Mucosa of rectum (tissue), 2 donors: ENCODE data around the gene C11orf87.

ENCODE experiments used
- H3K27ac ChIP-seq, 2 donors: one replicate each; pipeline ENCODE4 v1.7.0; 2013; ENCODE audit warnings: inconsistent platforms in 2 of 2, low read depth in 2 of 2, low read length in 2 of 2
- H3K27me3 ChIP-seq, 2 donors: one replicate each; pipeline ENCODE4 v1.7.0; 2013; ENCODE audit warnings: low read length in 2 of 2; ENCODE audit not compliant: control insufficient read depth in 2 of 2, insufficient read depth in 2 of 2
- H3K36me3 ChIP-seq, 2 donors: one replicate each; pipeline ENCODE4 v1.7.0; 2013; ENCODE audit warnings: low read length in 2 of 2; ENCODE audit not compliant: control insufficient read depth in 2 of 2, insufficient read depth in 2 of 2
- H3K4me1 ChIP-seq, 2 donors: one replicate each; pipeline ENCODE4 v1.7.0; 2013; ENCODE audit warnings: low read length in 2 of 2, mild to moderate bottlenecking in 1 of 2; ENCODE audit not compliant: control insufficient read depth in 2 of 2, insufficient read depth in 2 of 2
- H3K4me3 ChIP-seq, 2 donors: one replicate each; pipeline ENCODE4 v1.7.0; 2013; ENCODE audit warnings: low read length in 2 of 2
- H3K9ac ChIP-seq, 2 donors: one replicate each; pipeline ENCODE4 v1.7.0; 2013; ENCODE audit warnings: low read length in 2 of 2, low read depth in 1 of 2, mild to moderate bottlenecking in 1 of 2
- H3K9me3 ChIP-seq, 2 donors: one replicate each; pipeline ENCODE4 v1.7.0; 2013; ENCODE audit warnings: low read length in 2 of 2; ENCODE audit not compliant: control insufficient read depth in 2 of 2
- donor health status: healthy.
- donor health status: Normal muscosa, but diverticular disease.

The C11orf87 gene

GRCh38 chr11:109405671-109406070 is 16.3 kb upstream of the C11orf87 start:
- Histone ChIP-seq H3K36me3 (no peaks in the 10 kb centered on the region), H3K27me3 (no peaks in the 10 kb centered on the region), H3K4me3 (no peak overlapping the region), H3K9ac (no peak overlapping the region), H3K4me1 (no peaks in the 10 kb centered on the region), H3K9me3 (no peaks in the 10 kb centered on the region), H3K27ac (no peak overlapping the region)

- Histone ChIP-seq H3K27ac (no peak overlapping the region), H3K4me3 (no peak overlapping the region), H3K4me1 (no peaks in the 10 kb centered on the region), H3K9ac (no peak overlapping the region), H3K36me3 (no peaks in the 10 kb centered on the region), H3K9me3 (no peaks in the 10 kb centered on the region), H3K27me3 (peaks cover 0 to 3% of the 10 kb centered on the region in 2 donors)
Measured at GRCh38 chr11:109416601-109417000, 5.4 kb upstream of the C11orf87 start.

- Histone ChIP-seq H3K9ac (no peak overlapping the region), H3K4me3 (no peak overlapping the region), H3K4me1 (no peaks in the 10 kb centered on the region), H3K27ac (no peak overlapping the region), H3K9me3 (no peaks in the 10 kb centered on the region), H3K27me3 (peaks cover 0 to 6% of the 10 kb centered on the region in 2 donors), H3K36me3 (no peaks in the 10 kb centered on the region)
Measured at GRCh38 chr11:109422870-109423465, 978 bp downstream of the C11orf87 start.

DNA sequence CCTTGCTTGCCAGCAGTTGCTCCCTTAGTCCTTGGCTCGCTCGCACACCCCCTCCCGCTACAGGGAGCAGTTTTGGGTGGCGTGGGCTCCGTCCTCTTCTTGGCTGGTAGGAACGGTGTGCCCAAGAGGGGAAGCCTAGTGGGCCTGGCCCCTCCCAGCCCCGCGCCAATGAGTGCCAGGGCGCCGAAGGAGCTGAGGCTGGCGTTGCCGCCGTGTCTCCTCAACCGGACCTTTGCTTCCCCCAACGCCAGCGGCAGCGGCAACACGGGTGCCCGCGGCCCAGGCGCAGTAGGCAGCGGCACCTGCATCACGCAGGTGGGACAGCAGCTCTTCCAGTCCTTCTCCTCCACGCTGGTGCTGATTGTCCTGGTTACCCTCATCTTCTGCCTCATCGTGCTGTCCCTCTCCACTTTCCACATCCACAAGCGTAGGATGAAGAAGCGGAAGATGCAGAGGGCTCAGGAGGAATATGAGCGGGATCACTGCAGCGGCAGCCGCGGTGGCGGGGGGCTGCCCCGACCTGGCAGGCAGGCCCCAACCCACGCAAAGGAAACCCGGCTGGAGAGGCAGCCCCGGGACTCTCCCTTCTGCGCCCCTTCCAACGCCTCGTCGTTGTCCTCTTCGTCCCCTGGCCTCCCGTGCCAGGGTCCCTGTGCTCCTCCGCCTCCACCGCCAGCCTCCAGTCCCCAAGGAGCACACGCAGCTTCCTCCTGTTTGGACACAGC is 1.6 kb downstream of the C11orf87 start:
- no peaks in the 10 kb centered on the region for H3K4me1 ChIP-seq
- H3K9me3 ChIP-seq: no peaks in the 10 kb centered on the region
- no peak overlapping the region for H3K9ac ChIP-seq
- H3K4me3 ChIP-seq: no peak overlapping the region
- H3K36me3 ChIP-seq: no peaks in the 10 kb centered on the region
- H3K27me3 ChIP-seq: peaks cover 0 to 6% of the 10 kb centered on the region in 2 donors
- H3K27ac ChIP-seq: no peak overlapping the region

- no peak overlapping the region for H3K27ac ChIP-seq
- H3K4me1 ChIP-seq: no peaks in the 10 kb centered on the region
- peaks cover 0 to 6% of the 10 kb centered on the region in 2 donors for H3K27me3 ChIP-seq
- H3K4me3 ChIP-seq: no peak overlapping the region
- no peaks in the 10 kb centered on the region for H3K9me3 ChIP-seq
- no peaks in the 10 kb centered on the region for H3K36me3 ChIP-seq
- no peak overlapping the region for H3K9ac ChIP-seq
Measured at GRCh38 chr11:109424901-109425300, 2.9 kb downstream of the C11orf87 start.

DNA sequence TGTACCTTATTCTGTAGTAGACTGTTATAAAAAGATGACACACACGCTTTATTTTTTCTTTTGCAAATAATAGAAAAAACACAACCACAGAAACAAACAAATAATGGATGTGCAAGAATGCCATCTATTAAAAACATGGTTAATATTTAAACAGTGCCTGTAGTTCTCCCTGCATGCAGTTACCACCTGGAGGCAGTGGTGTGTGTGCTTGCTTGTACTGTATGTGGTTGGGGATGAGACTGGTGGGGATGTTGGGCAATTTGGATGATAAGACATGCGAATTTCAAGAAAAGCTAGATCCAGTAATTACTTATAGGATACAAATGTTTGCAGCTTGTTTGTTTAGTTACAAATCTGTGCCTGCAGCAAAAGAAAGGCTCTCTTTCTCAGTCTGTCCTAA is 3.6 kb downstream of the C11orf87 start:
- Histone ChIP-seq H3K4me1 (no peaks in the 10 kb centered on the region), H3K9ac (no peak overlapping the region), H3K9me3 (no peaks in the 10 kb centered on the region), H3K27ac (no peak overlapping the region), H3K36me3 (no peaks in the 10 kb centered on the region), H3K27me3 (peaks cover 0 to 6% of the 10 kb centered on the region in 2 donors), H3K4me3 (no peak overlapping the region)

DNA sequence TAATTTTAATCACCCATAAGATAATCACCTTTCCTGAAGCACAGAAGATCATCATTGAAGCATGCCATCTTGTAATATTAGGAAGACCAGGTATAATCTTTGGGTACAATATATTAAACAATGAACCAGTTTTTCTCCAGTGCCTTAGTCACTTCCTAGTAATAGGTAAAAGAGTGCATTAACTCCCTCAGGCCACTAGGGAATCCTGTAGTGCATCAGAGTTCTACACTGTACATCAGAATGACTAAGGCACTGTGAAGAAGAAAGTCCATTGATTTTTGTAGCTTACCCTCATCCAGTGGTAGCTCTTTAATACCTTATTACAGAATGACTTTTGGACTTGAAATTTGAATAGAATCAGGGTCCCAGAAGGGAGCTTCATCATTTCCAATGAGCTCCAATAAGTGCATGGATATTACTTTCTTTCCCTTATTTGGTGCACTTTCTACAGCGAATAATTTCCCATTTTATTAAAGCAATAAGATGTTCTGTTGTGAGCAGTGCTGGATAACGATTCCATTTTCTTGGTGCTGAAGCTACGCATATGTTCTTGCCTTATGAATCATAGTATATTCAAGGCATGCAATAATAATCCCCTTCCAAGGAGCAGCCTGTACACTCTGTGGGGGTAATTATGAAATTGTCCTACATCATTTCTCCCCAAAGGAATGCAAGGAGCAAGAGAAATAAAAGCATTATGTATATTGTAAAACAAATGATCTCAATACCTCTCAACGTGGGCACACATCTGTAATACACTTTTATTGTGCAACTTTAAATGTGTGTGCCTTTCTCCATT is 4.7 kb downstream of the C11orf87 start:
- no peak overlapping the region for H3K4me3 ChIP-seq
- no peaks in the 10 kb centered on the region for H3K36me3 ChIP-seq
- H3K9me3 ChIP-seq: no peaks in the 10 kb centered on the region
- H3K4me1 ChIP-seq: no peaks in the 10 kb centered on the region
- H3K9ac ChIP-seq: no peak overlapping the region
- H3K27ac ChIP-seq: no peak overlapping the region
- H3K27me3 ChIP-seq: peaks cover 0 to 3% of the 10 kb centered on the region in 2 donors

GRCh38 chr11:109432105-109432504 is 10.1 kb downstream of the C11orf87 start:
- no peaks in the 10 kb centered on the region for H3K4me1 ChIP-seq
- no peaks in the 10 kb centered on the region for H3K36me3 ChIP-seq
- no peak overlapping the region for H3K4me3 ChIP-seq
- H3K27ac ChIP-seq: no peak overlapping the region
- no peak overlapping the region for H3K9ac ChIP-seq
- H3K27me3 ChIP-seq: no peaks in the 10 kb centered on the region
- H3K9me3 ChIP-seq: no peaks in the 10 kb centered on the region

DNA sequence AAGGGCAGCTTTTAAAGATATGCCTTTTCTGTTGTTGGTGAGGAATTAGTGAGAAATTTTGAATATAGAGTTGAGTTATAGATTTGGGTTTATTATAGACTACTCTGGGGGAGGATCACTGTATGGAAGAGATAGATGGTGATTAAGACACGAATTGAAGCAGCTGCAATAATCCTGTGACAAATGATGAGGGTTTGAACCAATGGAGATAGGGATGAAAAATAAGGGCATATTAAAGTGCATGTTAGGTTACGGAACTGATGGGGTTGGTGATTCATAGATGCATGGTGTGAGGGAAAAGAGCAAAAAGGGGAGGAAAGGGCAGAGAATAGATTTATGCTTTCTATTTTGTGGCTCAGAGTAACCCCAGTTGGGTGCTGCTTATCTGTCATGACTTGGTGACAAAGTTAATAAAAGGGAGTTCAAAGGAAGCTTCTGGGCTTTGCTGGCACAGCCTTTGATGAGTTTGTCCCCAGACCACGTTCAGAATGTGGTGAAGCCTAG is 11.8 kb downstream of the C11orf87 start:
- no peak overlapping the region for H3K27ac ChIP-seq

More for the DNA sequence above, 11.8 kb downstream of the C11orf87 start:
- Histone ChIP-seq H3K36me3 (no peaks in the 10 kb centered on the region), H3K4me3 (no peak overlapping the region), H3K9ac (no peak overlapping the region), H3K27me3 (no peaks in the 10 kb centered on the region), H3K4me1 (no peaks in the 10 kb centered on the region), H3K9me3 (no peaks in the 10 kb centered on the region)
